Activated T-helper 2 cell treated with anti-CD3 and anti-CD28 coated beads, Interferon-gamma antibody, Interleukin-2, Interleukin-4, amounts not matched to agents 10 μg/mL and 5 μg/mL and 100 μg/mL, durations not matched to agents 14 hours and 24 hours and 36 hours (primary cell): ENCODE results near the gene ABCA2. TPM values are rescaled to one million over a fixed set of nuclear protein-coding genes. Genes with fewer than 3 reads are reported as not detected.

Experiments
- DNase-seq: peaks from one replicate; pipeline ENCODE4 v3.0.0; 2021; ENCODE audit warnings: low spot score
- H3K27ac Mint-ChIP-seq: one replicate; pipeline ENCODE4 v1.8.0; 2021; ENCODE audit warnings: mixed read lengths
- H3K27me3 Mint-ChIP-seq: one replicate; pipeline ENCODE4 v1.8.0; 2021; ENCODE audit warnings: low read depth, mixed read lengths
- H3K36me3 Mint-ChIP-seq: one replicate; pipeline ENCODE4 v1.8.0; 2021; ENCODE audit warnings: low read depth, mixed read lengths
- H3K4me1 Mint-ChIP-seq: one replicate; pipeline ENCODE4 v1.8.0; 2021; ENCODE audit warnings: low read depth, mixed read lengths
- H3K4me3 Mint-ChIP-seq: one replicate; pipeline ENCODE4 v1.8.0; 2021; ENCODE audit warnings: low read depth, mild to moderate bottlenecking, moderate library complexity, mixed read lengths
- H3K9me3 Mint-ChIP-seq: one replicate; pipeline ENCODE4 v1.8.0; 2021; ENCODE audit warnings: mixed read lengths
- intact Hi-C: fragments of 100-400 bp; cut with micrococcal nuclease; formaldehyde crosslinking; loops from one replicate; pipeline ENCODE4 v1.15.1; 2023
- total RNA-seq: library from RNA; stranded (reverse); gene quantifications from 2 replicates; pipeline ENCODE4 v1.2.3, GENCODE V29; 2022

ABCA2 gene
- total RNA-seq, 1 donor from 2014 or later, result 27.4 TPM

- Mint-ChIP-seq H3K36me3 (no peaks in the 10 kb centered on the region), H3K27me3 (no peaks in the 10 kb centered on the region), H3K27ac (no peak overlapping the region), H3K4me1 (no peaks in the 10 kb centered on the region), H3K9me3 (no peaks in the 10 kb centered on the region), H3K4me3 (no peak overlapping the region)
- intact Hi-C loops, result no loop called here
- no peak for DNase-seq
Observed at GRCh38 chr9:137019891-137020683, 8.0 kb downstream of the ABCA2 start.

GRCh38 chr9:137018761-137019559 is 9.1 kb downstream of the ABCA2 start:
- Mint-ChIP-seq H3K36me3 (no peaks in the 10 kb centered on the region), H3K27me3 (no peaks in the 10 kb centered on the region), H3K4me3 (no peak overlapping the region), H3K27ac (no peak overlapping the region), H3K9me3 (no peaks in the 10 kb centered on the region), H3K4me1 (no peaks in the 10 kb centered on the region)
- intact Hi-C loops, result no loop called here
- no peak for DNase-seq

GRCh38 chr9:137017791-137018497 is 10.1 kb downstream of the ABCA2 start:
- Mint-ChIP-seq H3K4me3 (no peak overlapping the region), H3K4me1 (no peaks in the 10 kb centered on the region), H3K27ac (no peak overlapping the region), H3K36me3 (no peaks in the 10 kb centered on the region), H3K27me3 (no peaks in the 10 kb centered on the region), H3K9me3 (no peaks in the 10 kb centered on the region)
- no peak for DNase-seq
- intact Hi-C loops, result no loop called here

- no peaks in the 10 kb centered on the region for H3K36me3 Mint-ChIP-seq
- H3K27me3 Mint-ChIP-seq, result no peaks in the 10 kb centered on the region
- H3K9me3 Mint-ChIP-seq, result no peaks in the 10 kb centered on the region
- no peak overlapping the region for H3K4me3 Mint-ChIP-seq
- H3K27ac Mint-ChIP-seq, result no peak overlapping the region
- H3K4me1 Mint-ChIP-seq, result no peaks in the 10 kb centered on the region
- DNase-seq, result no peak
- intact Hi-C loops, result no loop called here
Observed at GRCh38 chr9:137017071-137017470, 11.0 kb downstream of the ABCA2 start.

GRCh38 chr9:137016436-137016835 is 11.6 kb downstream of the ABCA2 start:
- no peaks in the 10 kb centered on the region for H3K36me3 Mint-ChIP-seq
- no peak overlapping the region for H3K27ac Mint-ChIP-seq
- no peaks in the 10 kb centered on the region for H3K27me3 Mint-ChIP-seq
- no peak overlapping the region for H3K4me3 Mint-ChIP-seq
- intact Hi-C loops, result no loop called here
- no peaks in the 10 kb centered on the region for H3K4me1 Mint-ChIP-seq
- DNase-seq, result no peak
- no peaks in the 10 kb centered on the region for H3K9me3 Mint-ChIP-seq

GRCh38 chr9:137015976-137016375 is 12.1 kb downstream of the ABCA2 start:
- Mint-ChIP-seq H3K36me3 (no peaks in the 10 kb centered on the region), H3K27ac (no peak overlapping the region), H3K4me1 (no peaks in the 10 kb centered on the region), H3K27me3 (no peaks in the 10 kb centered on the region), H3K9me3 (no peaks in the 10 kb centered on the region), H3K4me3 (no peak overlapping the region)
- no peak for DNase-seq
- intact Hi-C loops, result no loop called here

GRCh38 chr9:137015540-137015930 is 12.5 kb downstream of the ABCA2 start:
- DNase-seq, result no peak
- H3K4me1 Mint-ChIP-seq, result no peaks in the 10 kb centered on the region
- H3K27ac Mint-ChIP-seq, result no peak overlapping the region
- H3K4me3 Mint-ChIP-seq, result no peak overlapping the region
- no peaks in the 10 kb centered on the region for H3K36me3 Mint-ChIP-seq
- intact Hi-C loops, result no loop called here
- no peaks in the 10 kb centered on the region for H3K27me3 Mint-ChIP-seq
- no peaks in the 10 kb centered on the region for H3K9me3 Mint-ChIP-seq

- Mint-ChIP-seq H3K4me1 (no peaks in the 10 kb centered on the region), H3K27me3 (no peaks in the 10 kb centered on the region), H3K9me3 (no peaks in the 10 kb centered on the region), H3K36me3 (no peaks in the 10 kb centered on the region), H3K4me3 (no peak overlapping the region), H3K27ac (no peak overlapping the region)
- intact Hi-C loops, result no loop called here
- DNase-seq, result no peak
Observed at GRCh38 chr9:137014776-137015539, 13.1 kb downstream of the ABCA2 start.

GRCh38 chr9:137014166-137014565 is 13.9 kb downstream of the ABCA2 start:
- Mint-ChIP-seq H3K27ac (no peak overlapping the region), H3K4me1 (no peaks in the 10 kb centered on the region), H3K36me3 (no peaks in the 10 kb centered on the region), H3K27me3 (no peaks in the 10 kb centered on the region), H3K9me3 (no peaks in the 10 kb centered on the region), H3K4me3 (no peak overlapping the region)
- DNase-seq, result no peak
- intact Hi-C loops, result no loop called here

- no peak for DNase-seq
- H3K9me3 Mint-ChIP-seq, result no peaks in the 10 kb centered on the region
- no peaks in the 10 kb centered on the region for H3K27me3 Mint-ChIP-seq
- no peaks in the 10 kb centered on the region for H3K36me3 Mint-ChIP-seq
- no peak overlapping the region for H3K27ac Mint-ChIP-seq
- intact Hi-C loops, result no loop called here
- no peak overlapping the region for H3K4me3 Mint-ChIP-seq
- H3K4me1 Mint-ChIP-seq, result no peaks in the 10 kb centered on the region
Observed at GRCh38 chr9:137013571-137013940, 14.5 kb downstream of the ABCA2 start.

- Mint-ChIP-seq H3K36me3 (no peaks in the 10 kb centered on the region), H3K4me3 (no peak overlapping the region), H3K27ac (no peak overlapping the region), H3K9me3 (no peaks in the 10 kb centered on the region), H3K4me1 (no peaks in the 10 kb centered on the region), H3K27me3 (no peaks in the 10 kb centered on the region)
- intact Hi-C loops, result no loop called here
- no peak for DNase-seq
Observed at GRCh38 chr9:137012694-137013570, 15.1 kb downstream of the ABCA2 start.
